K562 (cell line): ENCODE measurements around the gene ADD2. TPM values are rescaled to one million over a fixed set of nuclear protein-coding genes. Genes with fewer than 3 reads are reported as not detected.

Experiments used
- ATF7 ChIP-seq: fragments of 450-650 bp; IDR thresholded peaks from 2 replicates; pipeline ENCODE4 v1.7.1; 2014; ENCODE audit warnings: mild to moderate bottlenecking, moderate library complexity
- BCOR ChIP-seq: fragments of 450-650 bp; IDR thresholded peaks from 2 replicates; pipeline ENCODE4 v1.6.1; 2016
- EP300 ChIP-seq: IDR thresholded peaks from 2 replicates; pipeline ENCODE4 v1.6.1; 2012; ENCODE audit warnings: low read length, improper control_type of control experiment
- ETV6 ChIP-seq, 3 experiments: fragments of 150-350 bp in 1 of 3; sonication (generic) in 1 of 3; formaldehyde crosslinking in 1 of 3; IDR thresholded peaks; 2 replicates each; pipeline versions ENCODE4 v1.6.1 to v1.8.0; 2014 to 2022; ENCODE audit warnings: borderline replicate concordance in 2 of 3, low read depth in 2 of 3, antibody characterized with exemption in 1 of 3, low read length in 1 of 3, mild to moderate bottlenecking in 1 of 3, missing genetic modification reagents in 1 of 3
- FOXK1 ChIP-seq: sonication (generic); formaldehyde crosslinking; IDR thresholded peaks from 2 replicates; pipeline ENCODE4 v1.8.0; 2022; ENCODE audit warnings: missing genetic modification reagents, mild to moderate bottlenecking, borderline replicate concordance
- FOXK2 ChIP-seq, 2 experiments: fragments of 450-650 bp; IDR thresholded peaks in 1 of 2; conservative IDR thresholded peaks in 1 of 2; 2 replicates each; pipeline ENCODE4 v1.6.1; 2016; ENCODE audit warnings: low read depth in 2 of 2, mild to moderate bottlenecking in 1 of 2
- HLTF ChIP-seq: fragments of 450-650 bp; IDR thresholded peaks from 2 replicates; pipeline ENCODE4 v1.6.1; 2016
- MYBL2 ChIP-seq, 2 experiments: fragments of 450-650 bp in 1 of 2; sonication (generic) in 1 of 2; formaldehyde crosslinking in 1 of 2; IDR thresholded peaks; 2 replicates each; pipeline versions ENCODE4 v1.6.1 to v1.8.1; 2017 to 2022; ENCODE audit warnings: borderline replicate concordance in 1 of 2, inconsistent platforms in 1 of 2, low read depth in 1 of 2, mild to moderate bottlenecking in 1 of 2, missing genetic modification reagents in 1 of 2, moderate library complexity in 1 of 2
- NBN ChIP-seq: fragments of 450-650 bp; IDR thresholded peaks from 2 replicates; pipeline ENCODE4 v1.6.1; 2016; ENCODE audit warnings: low read depth, mild to moderate bottlenecking
- TBL1XR1 ChIP-seq, 2 experiments: IDR thresholded peaks; 2 replicates each; pipeline ENCODE4 v1.6.1; 2012; ENCODE audit warnings: improper control_type of control experiment in 2 of 2, low read length in 2 of 2, mild to moderate bottlenecking in 1 of 2
- TCF7 ChIP-seq: sonication (generic); IDR thresholded peaks from 2 replicates; pipeline ENCODE4 v1.6.1; 2016; ENCODE audit warnings: antibody characterized with exemption, borderline replicate concordance
- ZNF644 ChIP-seq: fragments of 200-800 bp; sonication (Bioruptor generic); IDR thresholded peaks from 2 replicates; pipeline ENCODE4 v1.6.1; 2016; ENCODE audit warnings: low read depth, missing genetic modification characterization, missing compliant biosample characterization
- polyA plus RNA-seq, 8 experiments: library from polyadenylated mRNA; depleted of rRNA in 4 of 8; stranded (reverse) in 5 of 8; unstranded in 3 of 8; fragments of >200 nt; fragmentation: Nextera tagmentation in 2 of 8; fragmentation: Illumina TruSeq in 1 of 8; extraction: Ambion mirVana in 2 of 8; extraction: Trizol in 1 of 8; gene quantifications; 2 replicates each; pipeline versions ENCODE4 v1.2.1 to v1.2.3, GENCODE V29; 2011 to 2014; ENCODE audit warnings: inconsistent platforms in 1 of 8, missing spikeins in 1 of 8
- total RNA-seq, 7 experiments: library from RNA; depleted of rRNA in 6 of 7; stranded (reverse); fragments of >200 nt in 6 of 7; fragmentation: Illumina TruSeq in 2 of 7; extraction: Trizol in 2 of 7; gene quantifications; 2 replicates each; pipeline versions ENCODE4 v1.2.1 to v1.2.3, GENCODE V29; 2011 to 2021; ENCODE audit warnings: low replicate concordance in 1 of 7
- TF ChIP-seq, protein P1 (sequence below), 2 experiments: fragments of 450-650 bp; IDR thresholded peaks; 2 replicates each; pipeline ENCODE4 v1.6.1; 2016; ENCODE audit warnings: mild to moderate bottlenecking in 2 of 2, borderline replicate concordance in 1 of 2, low read depth in 1 of 2, moderate library complexity in 1 of 2
- TF ChIP-seq, protein P2 (sequence below): fragments of 200-800 bp; sonication (Bioruptor generic); IDR thresholded peaks from 2 replicates; pipeline ENCODE4 v1.6.1; 2017; ENCODE audit warnings: missing genetic modification characterization, missing compliant biosample characterization
- TF ChIP-seq, protein P3 (sequence below): fragments of 450-650 bp; IDR thresholded peaks from 2 replicates; pipeline ENCODE4 v1.6.1; 2017; ENCODE audit warnings: antibody characterized with exemption

Gene ADD2
- total and polyA plus RNA-seq, 9 of the 15 experiments (the other 6 are each of a cell fraction or from before 2014, with no cell fraction given): 3.5 to 63.0 (median 36.2) TPM

- TF ChIP-seq, protein P1, sequence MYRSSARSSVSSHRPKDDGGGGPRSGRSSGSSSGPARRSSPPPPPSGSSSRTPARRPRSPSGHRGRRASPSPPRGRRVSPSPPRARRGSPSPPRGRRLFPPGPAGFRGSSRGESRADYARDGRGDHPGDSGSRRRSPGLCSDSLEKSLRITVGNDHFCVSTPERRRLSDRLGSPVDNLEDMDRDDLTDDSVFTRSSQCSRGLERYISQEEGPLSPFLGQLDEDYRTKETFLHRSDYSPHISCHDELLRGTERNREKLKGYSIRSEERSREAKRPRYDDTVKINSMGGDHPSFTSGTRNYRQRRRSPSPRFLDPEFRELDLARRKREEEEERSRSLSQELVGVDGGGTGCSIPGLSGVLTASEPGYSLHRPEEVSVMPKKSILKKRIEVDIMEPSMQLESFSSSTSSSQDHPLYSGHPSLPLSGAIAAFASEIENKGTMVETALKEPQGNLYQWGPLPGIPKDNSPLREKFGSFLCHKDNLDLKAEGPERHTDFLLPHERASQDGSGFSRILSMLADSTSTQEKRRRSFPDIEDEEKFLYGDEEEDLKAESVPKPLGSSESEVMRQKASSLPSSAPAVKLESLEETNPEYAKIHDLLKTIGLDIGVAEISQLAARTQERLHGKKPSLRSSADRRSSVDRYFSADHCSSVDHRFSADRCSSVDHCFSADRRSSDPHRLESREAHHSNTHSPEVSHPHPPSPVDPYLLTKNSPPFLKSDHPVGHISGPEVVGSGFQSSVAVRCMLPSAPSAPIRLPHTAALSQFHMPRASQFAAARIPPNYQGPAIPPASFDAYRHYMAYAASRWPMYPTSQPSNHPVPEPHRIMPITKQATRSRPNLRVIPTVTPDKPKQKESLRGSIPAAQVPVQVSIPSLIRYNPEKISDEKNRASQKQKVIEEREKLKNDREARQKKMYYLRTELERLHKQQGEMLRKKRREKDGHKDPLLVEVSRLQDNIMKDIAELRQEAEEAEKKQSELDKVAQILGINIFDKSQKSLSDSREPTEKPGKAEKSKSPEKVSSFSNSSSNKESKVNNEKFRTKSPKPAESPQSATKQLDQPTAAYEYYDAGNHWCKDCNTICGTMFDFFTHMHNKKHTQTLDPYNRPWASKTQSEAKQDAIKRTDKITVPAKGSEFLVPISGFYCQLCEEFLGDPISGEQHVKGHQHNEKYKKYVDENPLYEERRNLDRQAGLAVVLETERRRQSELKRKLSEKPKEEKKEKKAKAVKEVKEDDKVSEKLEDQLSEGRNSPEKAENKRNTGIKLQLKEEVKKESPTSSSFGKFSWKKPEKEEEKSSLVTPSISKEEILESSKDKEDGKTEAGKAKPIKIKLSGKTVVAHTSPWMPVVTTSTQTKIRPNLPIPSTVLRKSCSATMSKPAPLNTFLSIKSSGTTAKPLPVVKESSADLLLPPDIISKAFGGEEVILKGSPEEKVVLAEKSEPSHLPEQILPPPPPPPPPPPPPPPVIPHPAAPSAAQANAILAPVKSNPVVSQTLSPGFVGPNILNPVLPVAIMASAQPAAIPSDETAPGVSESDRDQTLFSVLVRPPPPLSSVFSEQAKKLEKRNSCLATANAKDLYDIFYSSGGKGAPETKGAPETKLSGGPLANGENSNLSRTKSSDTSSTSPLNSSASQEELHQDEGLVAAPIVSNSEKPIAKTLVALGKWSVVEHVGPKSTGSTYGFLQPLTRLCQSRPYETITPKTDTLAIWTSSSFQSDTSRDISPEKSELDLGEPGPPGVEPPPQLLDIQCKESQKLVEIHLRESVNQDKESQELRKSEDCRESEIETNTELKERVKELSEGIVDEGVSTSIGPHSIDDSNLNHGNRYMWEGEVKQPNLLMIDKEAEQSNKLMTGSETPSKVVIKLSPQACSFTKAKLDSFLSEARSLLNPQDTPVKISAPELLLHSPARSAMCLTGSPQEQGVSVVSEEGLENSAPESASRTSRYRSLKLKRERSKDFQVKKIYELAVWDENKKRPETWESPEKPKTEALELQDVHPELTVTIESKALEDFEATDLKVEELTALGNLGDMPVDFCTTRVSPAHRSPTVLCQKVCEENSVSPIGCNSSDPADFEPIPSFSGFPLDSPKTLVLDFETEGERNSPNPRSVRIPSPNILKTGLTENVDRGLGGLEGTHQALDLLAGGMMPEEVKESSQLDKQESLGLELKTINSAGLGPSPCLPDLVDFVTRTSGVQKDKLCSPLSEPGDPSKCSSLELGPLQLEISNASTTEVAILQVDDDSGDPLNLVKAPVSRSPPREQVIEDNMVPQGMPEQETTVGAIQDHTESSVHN (IDR thresholded peaks at IDR 0.05; ENCODE audit: borderline replicate concordance in 1 of 2, low read depth in 1 of 2): 0 out of 4 replicates have a peak, but pooled peaks of 1 of the 2 experiments have one; percentile 23
- TF ChIP-seq NBN (peak; percentile 60; the same call in 1 of the 2 replicates), TCF7 (no peak), ETV6 (IDR thresholded peaks at IDR 0.05; ENCODE audit: borderline replicate concordance in 1 of 2, low read depth in 2 of 2, low read length in 1 of 2) (no peak), ETV6 (CRISPR knock-in tag; IDR thresholded peaks at IDR 0.05; ENCODE audit: borderline replicate concordance) (no peak), TBL1XR1 (IDR thresholded peaks at IDR 0.05; ENCODE audit: low read length in 2 of 2) (peak in 1 of 2 experiments; percentile 53; a peak in 1 of 4 replicates), ATF7 (0 out of 2 replicates have a peak, but pooled peaks have one; percentile 11), ZNF644 (tag) (no peak), MYBL2 (IDR thresholded peaks at IDR 0.05; ENCODE audit: low read depth) (no peak), MYBL2 (CRISPR knock-in tag; IDR thresholded peaks at IDR 0.05; ENCODE audit: borderline replicate concordance) (no peak), FOXK2 (conservative IDR thresholded peaks at IDR 0.05 in 1 of 2, IDR thresholded peaks at IDR 0.05 in 1 of 2; ENCODE audit: low read depth in 2 of 2) (peak; percentile 55 to 61; a peak in 2 of 4 replicates), BCOR (peak; percentile 65; the same call in 1 of the 2 replicates), HLTF (peak; percentile 41; the same call in 1 of the 2 replicates), FOXK1 (no peak), EP300 (peak; percentile 53; the same call in 1 of the 2 replicates)
- TF ChIP-seq, protein P2, sequence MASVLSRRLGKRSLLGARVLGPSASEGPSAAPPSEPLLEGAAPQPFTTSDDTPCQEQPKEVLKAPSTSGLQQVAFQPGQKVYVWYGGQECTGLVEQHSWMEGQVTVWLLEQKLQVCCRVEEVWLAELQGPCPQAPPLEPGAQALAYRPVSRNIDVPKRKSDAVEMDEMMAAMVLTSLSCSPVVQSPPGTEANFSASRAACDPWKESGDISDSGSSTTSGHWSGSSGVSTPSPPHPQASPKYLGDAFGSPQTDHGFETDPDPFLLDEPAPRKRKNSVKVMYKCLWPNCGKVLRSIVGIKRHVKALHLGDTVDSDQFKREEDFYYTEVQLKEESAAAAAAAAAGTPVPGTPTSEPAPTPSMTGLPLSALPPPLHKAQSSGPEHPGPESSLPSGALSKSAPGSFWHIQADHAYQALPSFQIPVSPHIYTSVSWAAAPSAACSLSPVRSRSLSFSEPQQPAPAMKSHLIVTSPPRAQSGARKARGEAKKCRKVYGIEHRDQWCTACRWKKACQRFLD: no peak
- TF ChIP-seq, protein P3, sequence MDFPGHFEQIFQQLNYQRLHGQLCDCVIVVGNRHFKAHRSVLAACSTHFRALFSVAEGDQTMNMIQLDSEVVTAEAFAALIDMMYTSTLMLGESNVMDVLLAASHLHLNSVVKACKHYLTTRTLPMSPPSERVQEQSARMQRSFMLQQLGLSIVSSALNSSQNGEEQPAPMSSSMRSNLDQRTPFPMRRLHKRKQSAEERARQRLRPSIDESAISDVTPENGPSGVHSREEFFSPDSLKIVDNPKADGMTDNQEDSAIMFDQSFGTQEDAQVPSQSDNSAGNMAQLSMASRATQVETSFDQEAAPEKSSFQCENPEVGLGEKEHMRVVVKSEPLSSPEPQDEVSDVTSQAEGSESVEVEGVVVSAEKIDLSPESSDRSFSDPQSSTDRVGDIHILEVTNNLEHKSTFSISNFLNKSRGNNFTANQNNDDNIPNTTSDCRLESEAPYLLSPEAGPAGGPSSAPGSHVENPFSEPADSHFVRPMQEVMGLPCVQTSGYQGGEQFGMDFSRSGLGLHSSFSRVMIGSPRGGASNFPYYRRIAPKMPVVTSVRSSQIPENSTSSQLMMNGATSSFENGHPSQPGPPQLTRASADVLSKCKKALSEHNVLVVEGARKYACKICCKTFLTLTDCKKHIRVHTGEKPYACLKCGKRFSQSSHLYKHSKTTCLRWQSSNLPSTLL: no peak
Observed at GRCh38 chr2:70753031-70753430, 15.0 kb downstream of the ADD2 start (continued).
